CD4-positive, alpha-beta T cell treated with Interleukin-17A for 4 hours (primary cell): ENCODE results near the gene ESPL1.
A peak's percentile ranks its signal among the peaks of the same experiment; 100 is the strongest.
"Not testable (repeated sequence)": the region's sequence is repeated elsewhere in the genome, so short reads cannot be mapped to it uniquely, and the experiment has no call there.

Experiments used
- DNase-seq: peaks from one replicate; pipeline ENCODE4 v3.0.0-alpha.2; 2020; ENCODE audit warnings: mixed read lengths

Gene ESPL1

GRCh38 chr12:53302903-53303302, 34.8 kb downstream of the ESPL1 start:
- DNase-seq, result no peak

GRCh38 chr12:53306826-53307225, 38.7 kb downstream of the ESPL1 start:
- DNase-seq, result no peak

GRCh38 chr12:53308276-53308675, 40.2 kb downstream of the ESPL1 start:
- no peak for DNase-seq

GRCh38 chr12:53313996-53314395, 45.9 kb downstream of the ESPL1 start:
- DNase-seq, result no peak

- DNase-seq, result no peak
Observed at GRCh38 chr12:53320352-53321195, 52.5 kb downstream of the ESPL1 start.

GRCh38 chr12:53324113-53324778, 56.1 kb downstream of the ESPL1 start:
- peak; percentile 75 for DNase-seq

GRCh38 chr12:53324779-53325510, 56.8 kb downstream of the ESPL1 start:
- peak; percentile 89 for DNase-seq

GRCh38 chr12:53325511-53326061, 57.5 kb downstream of the ESPL1 start:
- peak; percentile 43 for DNase-seq

- no peak for DNase-seq
Observed at GRCh38 chr12:53326460-53327185, 58.5 kb downstream of the ESPL1 start.

GRCh38 chr12:53327435-53328042, 59.4 kb downstream of the ESPL1 start:
- peak; percentile 32 for DNase-seq

- no peak for DNase-seq
Observed at GRCh38 chr12:53328043-53328435, 59.9 kb downstream of the ESPL1 start.

GRCh38 chr12:53330671-53331070, 62.6 kb downstream of the ESPL1 start:
- DNase-seq, result no peak

GRCh38 chr12:53332339-53332738, 64.2 kb downstream of the ESPL1 start:
- not testable (repeated sequence) for DNase-seq

- DNase-seq, result no peak
Observed at GRCh38 chr12:53332744-53333143, 64.6 kb downstream of the ESPL1 start.

- DNase-seq, result no peak
Observed at GRCh38 chr12:53333289-53333688, 65.2 kb downstream of the ESPL1 start.

GRCh38 chr12:53333845-53334244, 65.7 kb downstream of the ESPL1 start:
- DNase-seq, result no peak

- DNase-seq, result no peak
Observed at GRCh38 chr12:53334822-53335221, 66.7 kb downstream of the ESPL1 start.

GRCh38 chr12:53336181-53336681, 68.1 kb downstream of the ESPL1 start, which contains the start of gene SP7:
TSS of gene SP7 (minus strand) at chr12:53336354. CDS start at chr12:53335646, 708 bp downstream.
- DNase-seq, result no peak

GRCh38 chr12:53338017-53338416, 69.9 kb downstream of the ESPL1 start:
- no peak for DNase-seq

- no peak for DNase-seq
Observed at GRCh38 chr12:53338916-53339315, 70.8 kb downstream of the ESPL1 start.

- no peak for DNase-seq
Observed at GRCh38 chr12:53340398-53340797, 72.3 kb downstream of the ESPL1 start.
